ENCODE results near the gene GNAL. TPM values are rescaled to one million over a fixed set of nuclear protein-coding genes. Genes with fewer than 3 reads are reported as not detected.

GNAL gene
- total RNA-seq, 2 donors from 2014 or later, result 2.7 to 4.4 TPM

Small RNA genes lying within 50 kb of the gene (microRNA-seq; reads per million reads assigned to microRNA genes)
- 0 reads per million in 2 donors for gene MIR7153 (ENCODE audit: borderline number of aligned reads in 2 of 2, borderline replicate concordance in 1 of 2)

Other genes with a start within 250 kb of the GNAL start
- gene SLC35G4, start 79.7 kb upstream of the GNAL start, total RNA-seq, result not detected
- 10 to 100 TPM; 30.5 to 38.2 TPM for gene CHMP1B, start 162.1 kb downstream of the GNAL start, total RNA-seq
- 10 to 100 TPM; 18.7 to 28.9 TPM for gene MPPE1, start 219.1 kb downstream of the GNAL start, total RNA-seq

Measured in right atrium auricular region (tissue), 2 donors.